Measurements from ENCODE around the gene CALCOCO2.
A peak's percentile ranks its signal among the peaks of the same experiment; 100 is the strongest.
"Not testable (repeated sequence)": the region's sequence is repeated elsewhere in the genome, so short reads cannot be mapped to it uniquely, and the experiment has no call there.

CALCOCO2 gene

GRCh38 chr17:48819466-48819865 is 11.4 kb upstream of the CALCOCO2 start:
- Histone ChIP-seq H3F3A (ENCODE audit: control insufficient read depth, insufficient read depth) (no peaks in the 10 kb centered on the region), H3K27ac (ENCODE audit: low read depth, low read length) (no peak overlapping the region), H3K4me3 (ENCODE audit: low read length) (no peak overlapping the region), H3K79me2 (ENCODE audit: control insufficient read depth, low read length) (no peaks in the 10 kb centered on the region), H3K9me2 (replicated peaks; ENCODE audit: control insufficient read depth, low read length) (no peaks in the 10 kb centered on the region), H3K9me3 (ENCODE audit: control insufficient read depth, insufficient read depth, low read length) (no peaks in the 10 kb centered on the region), H3K36me3 (ENCODE audit: control insufficient read depth, low read length) (no peaks in the 10 kb centered on the region), H3K27me3 (ENCODE audit: control insufficient read depth, low read length) (peaks cover 35% of the 10 kb centered on the region), H3K4me1 (ENCODE audit: control insufficient read depth, low read length) (peaks cover 8% of the 10 kb centered on the region), H3K4me2 (ENCODE audit: low read length) (no peak overlapping the region), H4K20me1 (ENCODE audit: control insufficient read depth, insufficient read depth, low read depth, low read length) (no peaks in the 10 kb centered on the region)
- TF ChIP-seq EZH2phosphoT487 (IDR thresholded peaks at IDR 0.05; ENCODE audit: borderline replicate concordance, low read length), result no peak
- TF ChIP-seq, protein P1, sequence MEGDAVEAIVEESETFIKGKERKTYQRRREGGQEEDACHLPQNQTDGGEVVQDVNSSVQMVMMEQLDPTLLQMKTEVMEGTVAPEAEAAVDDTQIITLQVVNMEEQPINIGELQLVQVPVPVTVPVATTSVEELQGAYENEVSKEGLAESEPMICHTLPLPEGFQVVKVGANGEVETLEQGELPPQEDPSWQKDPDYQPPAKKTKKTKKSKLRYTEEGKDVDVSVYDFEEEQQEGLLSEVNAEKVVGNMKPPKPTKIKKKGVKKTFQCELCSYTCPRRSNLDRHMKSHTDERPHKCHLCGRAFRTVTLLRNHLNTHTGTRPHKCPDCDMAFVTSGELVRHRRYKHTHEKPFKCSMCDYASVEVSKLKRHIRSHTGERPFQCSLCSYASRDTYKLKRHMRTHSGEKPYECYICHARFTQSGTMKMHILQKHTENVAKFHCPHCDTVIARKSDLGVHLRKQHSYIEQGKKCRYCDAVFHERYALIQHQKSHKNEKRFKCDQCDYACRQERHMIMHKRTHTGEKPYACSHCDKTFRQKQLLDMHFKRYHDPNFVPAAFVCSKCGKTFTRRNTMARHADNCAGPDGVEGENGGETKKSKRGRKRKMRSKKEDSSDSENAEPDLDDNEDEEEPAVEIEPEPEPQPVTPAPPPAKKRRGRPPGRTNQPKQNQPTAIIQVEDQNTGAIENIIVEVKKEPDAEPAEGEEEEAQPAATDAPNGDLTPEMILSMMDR (IDR thresholded peaks at IDR 0.05; ENCODE audit: low read depth, low read length, poor library complexity, severe bottlenecking), result no peak

- H3K27me3 ChIP-seq (ENCODE audit: control insufficient read depth, low read length), result peaks cover 21% of the 10 kb centered on the region
- H3K4me3 ChIP-seq (ENCODE audit: low read length); H3K4me2 ChIP-seq (ENCODE audit: low read length); H3K9me2 ChIP-seq (replicated peaks; ENCODE audit: control insufficient read depth, low read length); H3K27ac ChIP-seq (ENCODE audit: low read depth, low read length); H3F3A ChIP-seq (ENCODE audit: control insufficient read depth, insufficient read depth); H3K79me2 ChIP-seq (ENCODE audit: control insufficient read depth, low read length); H3K9me3 ChIP-seq (ENCODE audit: control insufficient read depth, insufficient read depth, low read length); H3K36me3 ChIP-seq (ENCODE audit: control insufficient read depth, low read length); H3K4me1 ChIP-seq (ENCODE audit: control insufficient read depth, low read length); H4K20me1 ChIP-seq (ENCODE audit: control insufficient read depth, insufficient read depth, low read depth, low read length): not testable (repeated sequence)
Measured at GRCh38 chr17:48820936-48821335, 9.9 kb upstream of the CALCOCO2 start.

DNA sequence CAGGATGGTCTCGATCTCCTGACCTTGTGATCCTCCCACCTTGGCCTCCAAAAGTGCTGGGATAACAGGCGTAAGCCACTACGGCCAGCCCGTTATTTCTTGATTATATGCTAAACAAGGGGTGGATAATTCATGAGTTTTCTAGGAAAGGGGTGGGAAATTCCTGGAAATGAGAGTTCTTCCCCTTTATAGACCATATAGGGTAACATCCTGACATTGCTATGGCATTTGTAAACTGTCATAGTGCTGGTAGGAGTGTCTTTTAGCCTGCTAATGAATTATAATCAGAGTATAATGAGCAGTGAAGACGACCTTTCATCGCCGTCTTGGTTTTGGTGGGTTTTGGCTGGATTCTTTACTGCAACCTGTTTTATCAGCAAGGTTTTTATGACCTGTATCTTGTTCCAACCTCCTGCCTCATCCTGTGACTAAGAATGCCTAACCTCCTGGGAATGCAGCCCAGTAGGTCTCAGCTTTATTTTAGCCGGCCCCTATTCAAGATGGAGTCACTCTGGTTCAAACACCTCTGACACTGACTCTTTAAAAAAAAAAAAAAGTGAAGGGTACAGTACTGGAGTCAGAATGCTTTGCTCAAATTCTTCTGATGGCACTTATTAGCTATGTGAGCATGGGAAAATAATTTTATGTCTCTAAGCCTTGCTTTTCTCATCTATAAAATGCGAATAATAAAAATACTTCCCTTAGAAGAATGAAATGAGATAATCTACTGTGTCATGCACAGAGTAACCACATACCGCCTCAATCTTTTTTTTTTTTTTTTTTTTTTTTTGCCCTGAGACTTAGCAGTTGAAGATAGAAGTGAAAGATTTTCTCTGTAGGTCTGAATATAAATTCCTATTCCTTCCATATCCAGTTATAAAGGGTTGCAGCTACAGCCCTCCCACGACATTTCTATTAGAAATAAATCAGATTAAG is 5.1 kb upstream of the CALCOCO2 start:
- H3K79me2 ChIP-seq (ENCODE audit: control insufficient read depth, low read length), result no peaks in the 10 kb centered on the region
- no peaks in the 10 kb centered on the region; the same call in 1 of the 2 replicates for H3K27me3 ChIP-seq (ENCODE audit: control insufficient read depth, low read length)
- H3K27ac ChIP-seq (ENCODE audit: low read depth, low read length), result no peak overlapping the region
- H3K4me3 ChIP-seq (ENCODE audit: low read length), result no peak overlapping the region
- H3K4me1 ChIP-seq (ENCODE audit: control insufficient read depth, low read length), result no peaks in the 10 kb centered on the region
- no peaks in the 10 kb centered on the region for H3F3A ChIP-seq (ENCODE audit: control insufficient read depth, insufficient read depth)
- TF ChIP-seq, protein P1 (IDR thresholded peaks at IDR 0.05; ENCODE audit: low read depth, low read length, poor library complexity, severe bottlenecking), result no peak
- no peak for TF ChIP-seq EZH2phosphoT487 (IDR thresholded peaks at IDR 0.05; ENCODE audit: borderline replicate concordance, low read length)
- H3K36me3 ChIP-seq (ENCODE audit: control insufficient read depth, low read length), result no peaks in the 10 kb centered on the region
- H3K4me2 ChIP-seq (ENCODE audit: low read length), result no peak overlapping the region
- no peaks in the 10 kb centered on the region for H4K20me1 ChIP-seq (ENCODE audit: control insufficient read depth, insufficient read depth, low read depth, low read length)
- no peaks in the 10 kb centered on the region for H3K9me2 ChIP-seq (replicated peaks; ENCODE audit: control insufficient read depth, low read length)
- H3K9me3 ChIP-seq (ENCODE audit: control insufficient read depth, insufficient read depth, low read length), result no peaks in the 10 kb centered on the region

GRCh38 chr17:48831549-48831883 is 681 bp downstream of the CALCOCO2 start:
- H4K20me1 ChIP-seq (ENCODE audit: control insufficient read depth, insufficient read depth, low read depth, low read length), result no peaks in the 10 kb centered on the region
- no peak for TF ChIP-seq EZH2phosphoT487 (IDR thresholded peaks at IDR 0.05; ENCODE audit: borderline replicate concordance, low read length)
- TF ChIP-seq, protein P1 (IDR thresholded peaks at IDR 0.05; ENCODE audit: low read depth, low read length, poor library complexity, severe bottlenecking), result no peak
- H3K4me1 ChIP-seq (ENCODE audit: control insufficient read depth, low read length), result peaks cover 7% of the 10 kb centered on the region
- H3K9me2 ChIP-seq (replicated peaks; ENCODE audit: control insufficient read depth, low read length), result no peaks in the 10 kb centered on the region
- H3F3A ChIP-seq (ENCODE audit: control insufficient read depth, insufficient read depth), result no peaks in the 10 kb centered on the region
- H3K27ac ChIP-seq (ENCODE audit: low read depth, low read length), result no peak overlapping the region
- peak overlapping the region; percentile 94 for H3K4me3 ChIP-seq (ENCODE audit: low read length)
- peaks cover 5% of the 10 kb centered on the region for H3K79me2 ChIP-seq (ENCODE audit: control insufficient read depth, low read length)
- peak overlapping the region; percentile 95 for H3K4me2 ChIP-seq (ENCODE audit: low read length)
- no peaks in the 10 kb centered on the region for H3K9me3 ChIP-seq (ENCODE audit: control insufficient read depth, insufficient read depth, low read length)
- no peaks in the 10 kb centered on the region for H3K36me3 ChIP-seq (ENCODE audit: control insufficient read depth, low read length)
- H3K27me3 ChIP-seq (ENCODE audit: control insufficient read depth, low read length), result no peaks in the 10 kb centered on the region
